ENCODE results near the gene SLC35E4.
A peak's percentile ranks its signal among the peaks of the same experiment; 100 is the strongest.

SLC35E4 gene

GRCh38 chr22:30694640-30695350 lies 59.2 kb downstream of the SLC35E4 start, which contains the start of gene OSBP2:
TSS of gene OSBP2 (plus strand) at chr22:30694874. CDS start at chr22:30694910, 36 bp downstream.
- no peak for DNase-seq (ENCODE audit: low spot score)
- peak within 1 kb of the TSS in 1 of 2 donors; percentile 31 for H3K27ac ChIP-seq
- no peak for TF ChIP-seq CTCF (IDR thresholded peaks at IDR 0.05)

GRCh38 chr22:30695351-30695851 lies 59.8 kb downstream of the SLC35E4 start:
- no peak for DNase-seq (ENCODE audit: low spot score)
- H3K27ac ChIP-seq, result no peak overlapping the region
- TF ChIP-seq CTCF (IDR thresholded peaks at IDR 0.05), result no peak
- H3K4me3 ChIP-seq, result peak overlapping the region; percentile 79

More at GRCh38 chr22:30694640-30695350, 59.2 kb downstream of the SLC35E4 start, which contains the start of gene OSBP2:
- H3K4me3 ChIP-seq, result peak within 1 kb of the TSS; percentile 79

GRCh38 chr22:30695871-30696655 lies 60.5 kb downstream of the SLC35E4 start:
- Histone ChIP-seq H3K4me3 (no peak overlapping the region), H3K27ac (no peak overlapping the region)
- DNase-seq (ENCODE audit: low spot score), result no peak
- no peak for TF ChIP-seq CTCF (IDR thresholded peaks at IDR 0.05)
